Stomach (tissue), 4 donors: ENCODE measurements around the gene MCMBP.
"Not testable (repeated sequence)": the region's sequence is repeated elsewhere in the genome, so short reads cannot be mapped to it uniquely, and the experiment has no call there.

Experiments used
- CTCF ChIP-seq, 7 experiments: fragments of 450-650 bp in 4 of 7; fragments of 200-600 bp in 3 of 7; sonication (generic) in 3 of 7; IDR thresholded peaks; one replicate each; pipeline ENCODE4 v1.5.1; 2016 to 2019; ENCODE audit warnings: antibody characterized with exemption in 7 of 7, control low read depth in 2 of 7, mild to moderate bottlenecking in 1 of 7
- POLR2A ChIP-seq, 4 donors: fragments of 450-650 bp; IDR thresholded peaks; one replicate each; pipeline ENCODE4 v1.6.1; 2016; ENCODE audit warnings: antibody characterized with exemption in 4 of 4, control low read depth in 2 of 4, mild to moderate bottlenecking in 1 of 4, moderate library complexity in 1 of 4

- TF ChIP-seq CTCF, POLR2A (IDR thresholded peaks at IDR 0.05): not testable (repeated sequence)
Observed at GRCh38 chr10:119889201-119889600, 16.6 kb upstream of the MCMBP start.
